ENCODE data around the gene OR4K15.
"Not testable (repeated sequence)": the region's sequence is repeated elsewhere in the genome, so short reads cannot be mapped to it uniquely, and the experiment has no call there.

The OR4K15 gene, protein sequence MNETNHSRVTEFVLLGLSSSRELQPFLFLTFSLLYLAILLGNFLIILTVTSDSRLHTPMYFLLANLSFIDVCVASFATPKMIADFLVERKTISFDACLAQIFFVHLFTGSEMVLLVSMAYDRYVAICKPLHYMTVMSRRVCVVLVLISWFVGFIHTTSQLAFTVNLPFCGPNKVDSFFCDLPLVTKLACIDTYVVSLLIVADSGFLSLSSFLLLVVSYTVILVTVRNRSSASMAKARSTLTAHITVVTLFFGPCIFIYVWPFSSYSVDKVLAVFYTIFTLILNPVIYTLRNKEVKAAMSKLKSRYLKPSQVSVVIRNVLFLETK

DNA sequence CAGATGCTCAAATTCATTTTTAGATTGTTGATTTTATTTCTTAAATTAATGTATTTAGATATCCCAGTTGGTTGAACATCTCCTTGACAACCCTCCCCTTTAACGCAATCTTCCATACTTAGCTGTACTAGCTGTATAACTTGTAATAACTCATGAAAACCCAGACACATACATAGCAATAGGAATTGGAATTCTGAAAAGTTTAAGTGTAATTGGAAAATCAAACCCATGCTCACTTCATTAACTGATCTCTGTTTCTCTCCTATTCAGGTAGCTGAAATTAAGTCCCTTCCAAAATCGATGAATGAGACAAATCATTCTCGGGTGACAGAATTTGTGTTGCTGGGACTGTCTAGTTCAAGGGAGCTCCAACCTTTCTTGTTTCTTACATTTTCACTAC, at the start of gene OR4K15:
Gene OR4K15 (plus strand): TSS at position 301 of the 400 bp plus-strand sequence. CDS start 0 bp downstream, at position 301.
- Histone ChIP-seq H3K36me3 (ENCODE audit: control insufficient read depth in 5 of 5, insufficient read depth in 5 of 5, low read length in 5 of 5) (no peaks in the 10 kb centered on the region), H3K27me3 (ENCODE audit: control insufficient read depth in 5 of 5, insufficient read depth in 4 of 5, low read length in 5 of 5) (no peaks in the 10 kb centered on the region), H3K9me3 (ENCODE audit: control insufficient read depth in 5 of 5, low read length in 5 of 5) (no peaks in the 10 kb centered on the region), H3K4me3 (ENCODE audit: low read depth in 1 of 5, low read length in 5 of 5) (no peak within 1 kb of the TSS), H3K4me1 (ENCODE audit: control insufficient read depth in 5 of 5, insufficient read depth in 5 of 5, low read length in 5 of 5) (no peaks in the 10 kb centered on the region), H3K27ac (ENCODE audit: low read depth, low read length) (no peak within 1 kb of the TSS), H3K9ac (ENCODE audit: low read length in 5 of 5) (no peak within 1 kb of the TSS)

DNA sequence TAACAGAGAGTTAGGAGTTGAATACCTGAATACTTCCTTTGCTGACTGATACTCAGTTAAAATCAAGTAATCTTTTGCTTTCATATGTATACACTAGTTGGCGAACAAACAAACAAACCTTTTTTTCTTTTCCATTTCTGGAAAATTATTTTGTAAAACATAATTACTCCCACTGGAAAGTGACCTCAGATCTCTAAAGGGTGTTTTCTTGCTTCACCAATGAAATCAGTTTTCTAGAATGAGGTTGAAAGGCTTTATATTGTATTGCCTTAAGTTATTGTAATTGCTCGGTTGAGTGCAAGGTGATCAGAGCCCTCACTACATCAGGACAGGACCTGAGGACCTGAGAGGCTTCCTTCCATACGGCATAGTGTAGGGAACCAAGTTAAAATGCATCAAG, 44.8 kb upstream of the OR4K15 start, which contains the start of gene OR4K1:
Gene OR4K1 (plus strand): TSS at position 301 of the 400 bp plus-strand sequence. CDS start 4,750 bp downstream, outside the sequence.
- Histone ChIP-seq H3K9ac (ENCODE audit: low read length in 5 of 5) (no peak within 1 kb of the TSS), H3K4me3 (ENCODE audit: low read depth in 1 of 5, low read length in 5 of 5) (no peak within 1 kb of the TSS), H3K9me3 (ENCODE audit: control insufficient read depth in 5 of 5, low read length in 5 of 5) (no peaks in the 10 kb centered on the region), H3K27ac (ENCODE audit: low read depth, low read length) (no peak within 1 kb of the TSS), H3K36me3 (ENCODE audit: control insufficient read depth in 5 of 5, insufficient read depth in 5 of 5, low read length in 5 of 5) (no peaks in the 10 kb centered on the region), H3K4me1 (ENCODE audit: control insufficient read depth in 5 of 5, insufficient read depth in 5 of 5, low read length in 5 of 5) (no peaks in the 10 kb centered on the region), H3K27me3 (ENCODE audit: control insufficient read depth in 5 of 5, insufficient read depth in 4 of 5, low read length in 5 of 5) (no peaks in the 10 kb centered on the region)

GRCh38 chr14:19941668-19942067, 33.7 kb upstream of the OR4K15 start:
- Histone ChIP-seq H3K9ac (ENCODE audit: low read length in 5 of 5) (no peak overlapping the region), H3K27me3 (ENCODE audit: control insufficient read depth in 5 of 5, insufficient read depth in 4 of 5, low read length in 5 of 5) (no peaks in the 10 kb centered on the region), H3K9me3 (ENCODE audit: control insufficient read depth in 5 of 5, low read length in 5 of 5) (no peaks in the 10 kb centered on the region), H3K36me3 (ENCODE audit: control insufficient read depth in 5 of 5, insufficient read depth in 5 of 5, low read length in 5 of 5) (no peaks in the 10 kb centered on the region), H3K27ac (ENCODE audit: low read depth, low read length) (no peak overlapping the region), H3K4me1 (ENCODE audit: control insufficient read depth in 5 of 5, insufficient read depth in 5 of 5, low read length in 5 of 5) (no peaks in the 10 kb centered on the region), H3K4me3 (ENCODE audit: low read depth in 1 of 5, low read length in 5 of 5) (no peak overlapping the region)

GRCh38 chr14:19947413-19948090, 27.8 kb upstream of the OR4K15 start:
- no peak overlapping the region for H3K4me3 ChIP-seq (ENCODE audit: low read depth in 1 of 5, low read length in 5 of 5)

GRCh38 chr14:19949218-19949617, 26.2 kb upstream of the OR4K15 start:
- Histone ChIP-seq H3K27me3 (ENCODE audit: control insufficient read depth in 5 of 5, insufficient read depth in 4 of 5, low read length in 5 of 5) (no peaks in the 10 kb centered on the region), H3K27ac (ENCODE audit: low read depth, low read length) (no peak overlapping the region), H3K9me3 (ENCODE audit: control insufficient read depth in 5 of 5, low read length in 5 of 5) (no peaks in the 10 kb centered on the region), H3K9ac (ENCODE audit: low read length in 5 of 5) (no peak overlapping the region), H3K36me3 (ENCODE audit: control insufficient read depth in 5 of 5, insufficient read depth in 5 of 5, low read length in 5 of 5) (no peaks in the 10 kb centered on the region), H3K4me1 (ENCODE audit: control insufficient read depth in 5 of 5, insufficient read depth in 5 of 5, low read length in 5 of 5) (peaks cover 0 to 5% (median 3%) of the 10 kb centered on the region in 5 donors), H3K4me3 (ENCODE audit: low read depth in 1 of 5, low read length in 5 of 5) (no peak overlapping the region)

More at GRCh38 chr14:19947413-19948090, 27.8 kb upstream of the OR4K15 start:
- Histone ChIP-seq H3K36me3 (ENCODE audit: control insufficient read depth in 5 of 5, insufficient read depth in 5 of 5, low read length in 5 of 5) (no peaks in the 10 kb centered on the region), H3K27ac (ENCODE audit: low read depth, low read length) (no peak overlapping the region), H3K9me3 (ENCODE audit: control insufficient read depth in 5 of 5, low read length in 5 of 5) (no peaks in the 10 kb centered on the region), H3K4me1 (ENCODE audit: control insufficient read depth in 5 of 5, insufficient read depth in 5 of 5, low read length in 5 of 5) (peaks cover 0 to 5% (median 3%) of the 10 kb centered on the region in 5 donors), H3K27me3 (ENCODE audit: control insufficient read depth in 5 of 5, insufficient read depth in 4 of 5, low read length in 5 of 5) (no peaks in the 10 kb centered on the region), H3K9ac (ENCODE audit: low read length in 5 of 5) (no peak overlapping the region)

DNA sequence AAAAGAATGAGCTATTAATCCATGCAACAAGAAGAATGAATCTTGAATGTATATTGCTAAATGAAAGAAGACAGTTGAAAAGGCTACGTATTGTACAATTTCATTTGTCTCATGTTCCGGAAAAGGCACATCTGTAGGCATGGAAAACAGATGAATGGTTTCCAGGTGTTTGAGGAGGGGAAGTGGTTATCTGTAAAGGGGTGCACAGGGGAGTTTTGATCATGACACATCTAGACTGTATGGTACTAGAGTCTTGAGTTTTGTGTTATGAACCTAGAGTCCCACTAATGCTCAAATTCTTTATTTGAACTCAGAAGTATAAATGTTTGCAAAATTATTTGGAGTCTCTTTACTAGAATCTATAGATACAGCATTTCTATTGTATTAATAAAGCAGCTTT, 5.7 kb upstream of the OR4K15 start:
- not testable (repeated sequence) for H3K36me3 ChIP-seq (ENCODE audit: control insufficient read depth in 5 of 5, insufficient read depth in 5 of 5, low read length in 5 of 5); H3K4me3 ChIP-seq (ENCODE audit: low read depth in 1 of 5, low read length in 5 of 5); H3K27me3 ChIP-seq (ENCODE audit: control insufficient read depth in 5 of 5, insufficient read depth in 4 of 5, low read length in 5 of 5)

DNA sequence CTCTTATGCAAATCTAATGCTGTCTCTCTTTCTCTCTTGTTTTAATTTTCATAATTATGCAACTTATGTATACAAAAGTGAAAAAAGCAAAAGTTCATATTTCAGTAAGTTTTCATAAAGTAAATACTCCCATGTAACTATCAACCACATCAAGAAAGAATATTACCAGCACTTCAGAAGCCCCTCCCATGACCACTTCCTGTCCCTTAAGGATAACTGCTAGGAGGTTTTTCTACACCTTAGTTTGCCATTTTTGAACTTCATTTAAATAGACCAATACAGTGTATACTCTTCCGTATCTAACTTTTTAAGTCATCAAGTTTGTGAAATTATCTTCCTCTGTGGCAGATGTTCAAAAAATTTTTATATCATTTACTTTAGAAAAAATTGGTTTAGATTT, 547 bp upstream of the OR4K15 start:
- Histone ChIP-seq H3K9ac (ENCODE audit: low read length in 5 of 5) (no peak overlapping the region), H3K27me3 (ENCODE audit: control insufficient read depth in 5 of 5, insufficient read depth in 4 of 5, low read length in 5 of 5) (no peaks in the 10 kb centered on the region), H3K36me3 (ENCODE audit: control insufficient read depth in 5 of 5, insufficient read depth in 5 of 5, low read length in 5 of 5) (no peaks in the 10 kb centered on the region), H3K9me3 (ENCODE audit: control insufficient read depth in 5 of 5, low read length in 5 of 5) (no peaks in the 10 kb centered on the region), H3K4me3 (ENCODE audit: low read depth in 1 of 5, low read length in 5 of 5) (no peak overlapping the region), H3K4me1 (ENCODE audit: control insufficient read depth in 5 of 5, insufficient read depth in 5 of 5, low read length in 5 of 5) (no peaks in the 10 kb centered on the region), H3K27ac (ENCODE audit: low read depth, low read length) (no peak overlapping the region)

More for the DNA sequence above, 5.7 kb upstream of the OR4K15 start:
- not testable (repeated sequence) for H3K4me1 ChIP-seq (ENCODE audit: control insufficient read depth in 5 of 5, insufficient read depth in 5 of 5, low read length in 5 of 5); H3K9me3 ChIP-seq (ENCODE audit: control insufficient read depth in 5 of 5, low read length in 5 of 5); H3K9ac ChIP-seq (ENCODE audit: low read length in 5 of 5); H3K27ac ChIP-seq (ENCODE audit: low read depth, low read length)

DNA sequence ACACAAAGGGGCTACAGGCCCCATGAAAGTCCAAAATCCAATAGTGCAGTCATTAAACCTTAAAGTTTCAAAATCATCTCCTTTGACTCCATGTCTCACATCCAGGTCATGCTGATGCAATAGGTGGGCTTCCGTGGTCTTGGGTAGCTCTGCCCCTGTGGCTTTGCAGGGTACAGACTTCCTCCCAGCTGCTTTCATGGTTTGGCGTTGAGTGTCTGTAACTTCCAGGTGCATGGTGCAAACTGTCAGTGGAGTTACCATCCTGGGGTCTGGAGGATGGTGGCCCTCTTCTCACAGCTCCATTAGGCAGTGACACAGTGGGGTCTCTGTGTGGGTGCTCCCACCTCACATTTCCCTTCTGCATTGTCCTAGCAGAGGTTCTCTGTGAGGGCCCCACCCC, 18.0 kb downstream of the OR4K15 start:
- H3K9me3 ChIP-seq (ENCODE audit: control insufficient read depth in 5 of 5, low read length in 5 of 5), result peaks cover 0 to 3% (median 0%) of the 10 kb centered on the region in 5 donors
- no peaks in the 10 kb centered on the region for H3K36me3 ChIP-seq (ENCODE audit: control insufficient read depth in 5 of 5, insufficient read depth in 5 of 5, low read length in 5 of 5)
- H3K9ac ChIP-seq (ENCODE audit: low read length in 5 of 5), result no peak overlapping the region
- no peaks in the 10 kb centered on the region for H3K4me1 ChIP-seq (ENCODE audit: control insufficient read depth in 5 of 5, insufficient read depth in 5 of 5, low read length in 5 of 5)
- H3K4me3 ChIP-seq (ENCODE audit: low read depth in 1 of 5, low read length in 5 of 5), result no peak overlapping the region
- no peak overlapping the region for H3K27ac ChIP-seq (ENCODE audit: low read depth, low read length)
- H3K27me3 ChIP-seq (ENCODE audit: control insufficient read depth in 5 of 5, insufficient read depth in 4 of 5, low read length in 5 of 5), result no peaks in the 10 kb centered on the region

DNA sequence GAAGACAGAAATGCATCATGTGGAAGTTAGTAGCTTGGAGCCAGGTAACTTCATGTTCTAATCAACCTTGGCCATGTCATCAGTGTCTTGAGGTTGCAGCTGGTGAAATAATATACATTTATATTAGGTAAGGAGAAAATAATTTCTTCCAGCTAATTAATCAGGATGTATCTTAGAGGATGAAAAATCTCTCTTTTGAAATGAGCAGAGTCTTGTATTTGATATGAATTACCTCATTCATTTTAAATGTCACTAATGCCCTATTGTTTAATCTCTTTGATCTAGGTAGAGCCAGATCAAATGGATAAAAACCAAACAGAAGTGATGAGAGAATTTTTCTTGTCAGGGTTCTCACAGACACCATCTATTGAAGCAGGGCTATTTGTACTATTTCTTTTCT, 26.5 kb downstream of the OR4K15 start, which contains the start of gene OR4Q2:
Gene OR4Q2 (plus strand): TSS at position 301 of the 400 bp plus-strand sequence.
- H3K27me3 ChIP-seq (ENCODE audit: control insufficient read depth in 5 of 5, insufficient read depth in 4 of 5, low read length in 5 of 5), result no peaks in the 10 kb centered on the region
- no peaks in the 10 kb centered on the region for H3K36me3 ChIP-seq (ENCODE audit: control insufficient read depth in 5 of 5, insufficient read depth in 5 of 5, low read length in 5 of 5)
- no peak within 1 kb of the TSS for H3K27ac ChIP-seq (ENCODE audit: low read depth, low read length)
- H3K4me3 ChIP-seq (ENCODE audit: low read depth in 1 of 5, low read length in 5 of 5), result no peak within 1 kb of the TSS
- peaks cover 0 to 3% (median 0%) of the 10 kb centered on the region in 5 donors for H3K9me3 ChIP-seq (ENCODE audit: control insufficient read depth in 5 of 5, low read length in 5 of 5)
- H3K9ac ChIP-seq (ENCODE audit: low read length in 5 of 5), result no peak within 1 kb of the TSS
- H3K4me1 ChIP-seq (ENCODE audit: control insufficient read depth in 5 of 5, insufficient read depth in 5 of 5, low read length in 5 of 5), result no peaks in the 10 kb centered on the region

GRCh38 chr14:20002319-20002718, 26.9 kb downstream of the OR4K15 start:
- Histone ChIP-seq H3K9ac (ENCODE audit: low read length in 5 of 5) (no peak overlapping the region), H3K27ac (ENCODE audit: low read depth, low read length) (no peak overlapping the region), H3K4me3 (ENCODE audit: low read depth in 1 of 5, low read length in 5 of 5) (no peak overlapping the region), H3K36me3 (ENCODE audit: control insufficient read depth in 5 of 5, insufficient read depth in 5 of 5, low read length in 5 of 5) (no peaks in the 10 kb centered on the region), H3K4me1 (ENCODE audit: control insufficient read depth in 5 of 5, insufficient read depth in 5 of 5, low read length in 5 of 5) (no peaks in the 10 kb centered on the region), H3K9me3 (ENCODE audit: control insufficient read depth in 5 of 5, low read length in 5 of 5) (peaks cover 0 to 3% (median under 1%) of the 10 kb centered on the region in 5 donors), H3K27me3 (ENCODE audit: control insufficient read depth in 5 of 5, insufficient read depth in 4 of 5, low read length in 5 of 5) (no peaks in the 10 kb centered on the region)

All from subcutaneous abdominal adipose tissue (tissue), 5 donors.